WTC11 (cell line): Measurements from ENCODE around the gene AGTRAP. TPM values are rescaled to one million over a fixed set of nuclear protein-coding genes. Genes with fewer than 3 reads are reported as not detected.

Experiments used
- ATAC-seq: fragments of 200-7000 bp; cut with Tn5 transposase; 2 replicates; pipeline ENCODE4 v1.10.0; 2021; ENCODE audit warnings: mild to moderate bottlenecking, moderate library complexity
- CTCF ChIA-PET: fragments of 300-600 bp; sonication (Branson Sonifier 250); formaldehyde crosslinking; loops from one replicate; lab custom pipeline; 2021; ENCODE audit warnings: antibody characterized with exemption; lab: Charles Lee
- POLR2A ChIA-PET: fragments of 350-600 bp; sonication (Branson Sonifier 250); formaldehyde crosslinking; loops from one replicate; lab custom pipeline; 2021; ENCODE audit warnings: antibody characterized with exemption; lab: Charles Lee
- DNase-seq: peaks from one replicate; pipeline ENCODE4 v3.0.0; 2021; ENCODE audit warnings: low spot score
- H3K27ac Mint-ChIP-seq: 2 replicates; pipeline ENCODE4 v1.8.0; 2021; ENCODE audit warnings: mixed read lengths
- H3K27me3 Mint-ChIP-seq: 2 replicates; pipeline ENCODE4 v1.8.0; 2021; ENCODE audit warnings: low read depth, mild to moderate bottlenecking, moderate library complexity, mixed read lengths
- H3K36me3 Mint-ChIP-seq: 2 replicates; pipeline ENCODE4 v1.8.0; 2021; ENCODE audit warnings: mixed read lengths
- H3K4me1 Mint-ChIP-seq: 2 replicates; pipeline ENCODE4 v1.8.0; 2022; ENCODE audit warnings: mixed read lengths
- H3K4me3 Mint-ChIP-seq: 2 replicates; pipeline ENCODE4 v1.8.0; 2021; ENCODE audit warnings: mild to moderate bottlenecking, moderate library complexity, mixed read lengths
- H3K9me3 Mint-ChIP-seq: 2 replicates; pipeline ENCODE4 v1.8.0; 2021; ENCODE audit warnings: mixed read lengths
- ATF3 ChIP-seq: sonication (generic); formaldehyde crosslinking; conservative IDR thresholded peaks from 2 replicates; pipeline ENCODE4 v1.8.1; 2022; ENCODE audit warnings: mild to moderate bottlenecking, missing genetic modification reagents
- CREB1 ChIP-seq: sonication (generic); formaldehyde crosslinking; IDR thresholded peaks from 2 replicates; pipeline ENCODE4 v1.8.0; 2023; ENCODE audit warnings: mild to moderate bottlenecking, missing genetic modification reagents
- ERG ChIP-seq: fragments of 250-450 bp; sonication (Bioruptor Pico); IDR thresholded peaks from 2 replicates; pipeline ENCODE4 v1.8.0; 2021; ENCODE audit warnings: mild to moderate bottlenecking
- ETV6 ChIP-seq: sonication (generic); formaldehyde crosslinking; IDR thresholded peaks from 2 replicates; pipeline ENCODE4 v1.8.1; 2022; ENCODE audit warnings: mild to moderate bottlenecking, missing genetic modification reagents
- FOXJ3 ChIP-seq: sonication (generic); formaldehyde crosslinking; IDR thresholded peaks from 2 replicates; pipeline ENCODE4 v1.9.0; 2021; ENCODE audit warnings: missing genetic modification reagents, mild to moderate bottlenecking, borderline replicate concordance
- GTF2I ChIP-seq: fragments of 250-450 bp; sonication (Bioruptor Pico); conservative IDR thresholded peaks from 2 replicates; pipeline ENCODE4 v1.4.0; 2021; ENCODE audit warnings: mild to moderate bottlenecking
- IRF2 ChIP-seq: sonication (generic); formaldehyde crosslinking; IDR thresholded peaks from 2 replicates; pipeline ENCODE4 v1.8.0; 2022; ENCODE audit warnings: low read depth, missing genetic modification reagents, borderline replicate concordance
- JAZF1 ChIP-seq: fragments of 250-450 bp; sonication (Bioruptor Pico); IDR thresholded peaks from 2 replicates; pipeline ENCODE4 v1.9.0; 2021; ENCODE audit warnings: moderate library complexity, mild to moderate bottlenecking, inconsistent platforms
- JUN ChIP-seq: sonication (generic); formaldehyde crosslinking; IDR thresholded peaks from 2 replicates; pipeline ENCODE4 v1.8.0; 2023; ENCODE audit warnings: mild to moderate bottlenecking, missing genetic modification reagents
- MAX ChIP-seq: sonication (generic); formaldehyde crosslinking; IDR thresholded peaks from 2 replicates; pipeline ENCODE4 v1.8.0; 2022; ENCODE audit warnings: mild to moderate bottlenecking, missing genetic modification reagents
- NFE2L1 ChIP-seq: sonication (generic); formaldehyde crosslinking; IDR thresholded peaks from 2 replicates; pipeline ENCODE4 v1.8.1; 2023; ENCODE audit warnings: missing genetic modification reagents
- NR1H2 ChIP-seq: sonication (generic); formaldehyde crosslinking; IDR thresholded peaks from 2 replicates; pipeline ENCODE4 v1.9.0; 2021; ENCODE audit warnings: mild to moderate bottlenecking, moderate library complexity, missing genetic modification reagents
- NR3C1 ChIP-seq: sonication (generic); formaldehyde crosslinking; conservative IDR thresholded peaks from 2 replicates; pipeline ENCODE4 v1.8.1; 2023; ENCODE audit warnings: low read depth, mild to moderate bottlenecking, missing genetic modification reagents
- SOX15 ChIP-seq: fragments of 250-450 bp; sonication (Bioruptor Pico); IDR thresholded peaks from 2 replicates; pipeline ENCODE4 v1.9.0; 2021; ENCODE audit warnings: mild to moderate bottlenecking
- TP53 ChIP-seq: sonication (generic); formaldehyde crosslinking; IDR thresholded peaks from 2 replicates; pipeline ENCODE4 v1.8.1; 2023; ENCODE audit warnings: mild to moderate bottlenecking, missing genetic modification reagents
- USF2 ChIP-seq: sonication (generic); formaldehyde crosslinking; IDR thresholded peaks from 2 replicates; pipeline ENCODE4 v1.8.1; 2023; ENCODE audit warnings: mild to moderate bottlenecking, missing genetic modification reagents, moderate library complexity
- ZNF121 ChIP-seq: sonication (generic); formaldehyde crosslinking; IDR thresholded peaks from 2 replicates; pipeline ENCODE4 v1.8.0; 2023; ENCODE audit warnings: missing genetic modification reagents
- ZNF263 ChIP-seq: sonication (generic); formaldehyde crosslinking; IDR thresholded peaks from 2 replicates; pipeline ENCODE4 v1.8.1; 2022; ENCODE audit warnings: low read depth, mild to moderate bottlenecking, moderate library complexity, missing genetic modification reagents
- ZNF396 ChIP-seq: fragments of 250-450 bp; sonication (Bioruptor Pico); IDR thresholded peaks from 2 replicates; pipeline ENCODE4 v1.8.0; 2021; ENCODE audit warnings: mild to moderate bottlenecking, moderate library complexity, borderline replicate concordance
- ZNF671 ChIP-seq: fragments of 250-450 bp; sonication (Bioruptor Pico); IDR thresholded peaks from 2 replicates; pipeline ENCODE4 v1.8.0; 2021; ENCODE audit warnings: mild to moderate bottlenecking
- total RNA-seq: library from RNA; stranded (reverse); gene quantifications from 3 replicates; pipeline ENCODE4 v1.2.3, GENCODE V29; 2021
- TF ChIP-seq, protein P1 (sequence below): fragments of 250-450 bp; sonication (Bioruptor Pico); IDR thresholded peaks from 2 replicates; pipeline ENCODE4 v2.1.2; 2022; ENCODE audit warnings: mild to moderate bottlenecking, moderate library complexity
- TF ChIP-seq, protein P2 (sequence below): sonication (generic); formaldehyde crosslinking; IDR thresholded peaks from 2 replicates; pipeline ENCODE4 v1.8.0; 2023; ENCODE audit warnings: mild to moderate bottlenecking, missing genetic modification reagents

AGTRAP gene
- total RNA-seq, 1 experiment from 2014 or later, result 81.6 TPM

DNA sequence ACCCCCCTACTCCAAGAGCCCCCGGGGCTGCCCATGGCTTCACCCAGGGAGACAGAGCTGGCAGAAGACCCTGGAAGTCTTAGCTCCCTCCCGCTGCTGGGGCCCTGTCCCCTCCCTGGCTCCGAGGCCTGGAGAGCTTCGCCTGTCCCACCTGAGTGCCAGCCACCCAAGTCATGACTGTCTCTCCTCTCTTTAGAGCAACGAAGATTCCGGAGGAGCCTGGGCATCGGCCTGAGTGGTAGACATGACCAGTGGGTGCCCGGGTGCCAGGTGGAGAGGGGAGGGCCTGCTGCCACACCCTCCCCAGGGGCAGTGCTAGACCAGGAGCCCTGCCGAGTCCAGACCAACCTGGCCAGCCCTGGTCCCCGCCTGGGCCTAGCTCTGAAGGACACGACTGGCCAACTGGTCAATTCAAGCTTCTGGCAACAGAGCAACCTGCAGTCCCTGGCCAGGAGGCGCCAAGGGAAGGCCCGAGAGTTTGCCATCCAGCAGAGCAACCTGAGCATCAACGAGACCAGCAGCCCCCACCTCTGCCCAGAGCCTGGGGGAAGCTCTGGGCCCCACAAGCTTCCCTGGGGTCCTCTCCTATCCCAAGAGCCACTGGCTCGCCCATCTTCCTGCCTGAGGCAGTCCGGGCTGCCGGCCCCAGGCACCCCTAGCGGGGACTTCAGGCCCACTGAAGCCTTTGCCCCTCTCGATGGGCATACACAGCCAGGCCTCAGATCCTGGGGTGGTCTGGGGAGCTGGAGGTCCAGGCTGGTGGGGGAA is 29.9 kb downstream of the AGTRAP start:
- Mint-ChIP-seq H3K27me3 (peaks cover 28% of the 10 kb centered on the region), H3K4me1 (peaks cover 10% of the 10 kb centered on the region), H3K27ac (no peak overlapping the region), H3K36me3 (no peaks in the 10 kb centered on the region), H3K9me3 (no peaks in the 10 kb centered on the region), H3K4me3 (no peak overlapping the region)
- POLR2A ChIA-PET, result no interaction called here
- CTCF ChIA-PET, result interaction anchor here (0.7 to 7.1 kb wide), 7 partner anchors 9 to 402 kb away, joined by 3 to 41 read pairs (median 4); partner anchors contain the start of genes FBXO2 and FBXO44
- DNase-seq (no peak), ATAC-seq (no peak)
- TF ChIP-seq TP53 (CRISPR knock-in tag) (no peak), ZNF671 (no peak), CREB1 (CRISPR knock-in tag) (no peak), USF2 (CRISPR knock-in tag) (no peak), ATF3 (no peak), SOX15 (CRISPR knock-in tag) (no peak), NR3C1 (CRISPR knock-in tag) (no peak), FOXJ3 (CRISPR knock-in tag) (no peak), IRF2 (CRISPR knock-in tag) (no peak), NFE2L1 (CRISPR knock-in tag) (no peak), ETV6 (CRISPR knock-in tag) (no peak), ZNF396 (no peak), NR1H2 (no peak), JUN (CRISPR knock-in tag) (no peak), ZNF121 (CRISPR knock-in tag) (no peak), JAZF1 (CRISPR knock-in tag) (no peak)
- TF ChIP-seq, protein P1, sequence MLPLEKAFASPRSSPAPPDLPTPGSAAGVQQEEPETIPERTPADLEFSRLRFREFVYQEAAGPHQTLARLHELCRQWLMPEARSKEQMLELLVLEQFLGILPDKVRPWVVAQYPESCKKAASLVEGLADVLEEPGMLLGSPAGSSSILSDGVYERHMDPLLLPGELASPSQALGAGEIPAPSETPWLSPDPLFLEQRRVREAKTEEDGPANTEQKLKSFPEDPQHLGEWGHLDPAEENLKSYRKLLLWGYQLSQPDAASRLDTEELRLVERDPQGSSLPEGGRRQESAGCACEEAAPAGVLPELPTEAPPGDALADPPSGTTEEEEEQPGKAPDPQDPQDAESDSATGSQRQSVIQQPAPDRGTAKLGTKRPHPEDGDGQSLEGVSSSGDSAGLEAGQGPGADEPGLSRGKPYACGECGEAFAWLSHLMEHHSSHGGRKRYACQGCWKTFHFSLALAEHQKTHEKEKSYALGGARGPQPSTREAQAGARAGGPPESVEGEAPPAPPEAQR (CRISPR knock-in tag), result no peak

GRCh38 chr1:11766429-11766776 is 30.5 kb downstream of the AGTRAP start:
- H3K4me3 Mint-ChIP-seq, result no peak overlapping the region
- peaks cover 10% of the 10 kb centered on the region for H3K4me1 Mint-ChIP-seq
- H3K27me3 Mint-ChIP-seq, result peaks cover 23% of the 10 kb centered on the region
- no peaks in the 10 kb centered on the region for H3K36me3 Mint-ChIP-seq
- no peaks in the 10 kb centered on the region for H3K9me3 Mint-ChIP-seq
- no peak overlapping the region for H3K27ac Mint-ChIP-seq
- CTCF ChIA-PET, result interaction anchor here (1.1 to 7.1 kb wide), 4 partner anchors 10 to 121 kb away, joined by 3 to 41 read pairs (median 6); partner anchors contain the start of genes FBXO2 and FBXO44
- no peak for DNase-seq
- ATAC-seq, result no peak
- no peak for TF ChIP-seq GTF2I (CRISPR knock-in tag)
- no peak for TF ChIP-seq ZNF263 (CRISPR knock-in tag)
- TF ChIP-seq ERG (CRISPR knock-in tag), result no peak
- no peak for TF ChIP-seq MAX (CRISPR knock-in tag)
- TF ChIP-seq JUN (CRISPR knock-in tag), result no peak
- TF ChIP-seq, protein P2, sequence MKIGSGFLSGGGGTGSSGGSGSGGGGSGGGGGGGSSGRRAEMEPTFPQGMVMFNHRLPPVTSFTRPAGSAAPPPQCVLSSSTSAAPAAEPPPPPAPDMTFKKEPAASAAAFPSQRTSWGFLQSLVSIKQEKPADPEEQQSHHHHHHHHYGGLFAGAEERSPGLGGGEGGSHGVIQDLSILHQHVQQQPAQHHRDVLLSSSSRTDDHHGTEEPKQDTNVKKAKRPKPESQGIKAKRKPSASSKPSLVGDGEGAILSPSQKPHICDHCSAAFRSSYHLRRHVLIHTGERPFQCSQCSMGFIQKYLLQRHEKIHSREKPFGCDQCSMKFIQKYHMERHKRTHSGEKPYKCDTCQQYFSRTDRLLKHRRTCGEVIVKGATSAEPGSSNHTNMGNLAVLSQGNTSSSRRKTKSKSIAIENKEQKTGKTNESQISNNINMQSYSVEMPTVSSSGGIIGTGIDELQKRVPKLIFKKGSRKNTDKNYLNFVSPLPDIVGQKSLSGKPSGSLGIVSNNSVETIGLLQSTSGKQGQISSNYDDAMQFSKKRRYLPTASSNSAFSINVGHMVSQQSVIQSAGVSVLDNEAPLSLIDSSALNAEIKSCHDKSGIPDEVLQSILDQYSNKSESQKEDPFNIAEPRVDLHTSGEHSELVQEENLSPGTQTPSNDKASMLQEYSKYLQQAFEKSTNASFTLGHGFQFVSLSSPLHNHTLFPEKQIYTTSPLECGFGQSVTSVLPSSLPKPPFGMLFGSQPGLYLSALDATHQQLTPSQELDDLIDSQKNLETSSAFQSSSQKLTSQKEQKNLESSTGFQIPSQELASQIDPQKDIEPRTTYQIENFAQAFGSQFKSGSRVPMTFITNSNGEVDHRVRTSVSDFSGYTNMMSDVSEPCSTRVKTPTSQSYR (CRISPR knock-in tag), result no peak
- TF ChIP-seq, all 79 proteins: peak for 0
- POLR2A ChIA-PET, result no interaction called here
